ENCODE data around the gene VRK3. TPM values are rescaled to one million over a fixed set of nuclear protein-coding genes. Genes with fewer than 3 reads are reported as not detected.

Gene VRK3
- total RNA-seq, 2 donors from 2014 or later = 43.5 to 48.9 TPM

DNA sequence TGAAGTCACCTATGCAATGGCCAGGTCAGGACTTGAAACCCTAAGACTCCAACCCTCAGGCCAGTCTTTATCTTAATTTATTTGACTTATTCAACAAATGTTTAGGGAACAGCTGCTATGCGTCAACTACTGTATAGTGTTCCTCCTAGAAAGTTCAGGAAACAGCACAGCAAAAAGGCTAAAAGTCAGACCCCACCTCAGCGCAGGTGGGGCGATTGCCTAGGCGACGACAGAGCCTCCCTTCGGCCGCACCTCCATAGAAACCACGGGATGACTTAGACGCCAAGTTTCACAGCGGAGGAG, 502 bp downstream of the VRK3 start:
- TF ChIP-seq, protein P1, sequence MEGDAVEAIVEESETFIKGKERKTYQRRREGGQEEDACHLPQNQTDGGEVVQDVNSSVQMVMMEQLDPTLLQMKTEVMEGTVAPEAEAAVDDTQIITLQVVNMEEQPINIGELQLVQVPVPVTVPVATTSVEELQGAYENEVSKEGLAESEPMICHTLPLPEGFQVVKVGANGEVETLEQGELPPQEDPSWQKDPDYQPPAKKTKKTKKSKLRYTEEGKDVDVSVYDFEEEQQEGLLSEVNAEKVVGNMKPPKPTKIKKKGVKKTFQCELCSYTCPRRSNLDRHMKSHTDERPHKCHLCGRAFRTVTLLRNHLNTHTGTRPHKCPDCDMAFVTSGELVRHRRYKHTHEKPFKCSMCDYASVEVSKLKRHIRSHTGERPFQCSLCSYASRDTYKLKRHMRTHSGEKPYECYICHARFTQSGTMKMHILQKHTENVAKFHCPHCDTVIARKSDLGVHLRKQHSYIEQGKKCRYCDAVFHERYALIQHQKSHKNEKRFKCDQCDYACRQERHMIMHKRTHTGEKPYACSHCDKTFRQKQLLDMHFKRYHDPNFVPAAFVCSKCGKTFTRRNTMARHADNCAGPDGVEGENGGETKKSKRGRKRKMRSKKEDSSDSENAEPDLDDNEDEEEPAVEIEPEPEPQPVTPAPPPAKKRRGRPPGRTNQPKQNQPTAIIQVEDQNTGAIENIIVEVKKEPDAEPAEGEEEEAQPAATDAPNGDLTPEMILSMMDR (conservative IDR thresholded peaks at IDR 0.05) = no peak
- H3K27ac ChIP-seq (ENCODE audit: low read depth, low read length) = no peak overlapping the region
- H3K9me3 ChIP-seq (ENCODE audit: control insufficient read depth, low read length) = no peaks in the 10 kb centered on the region
- H3K36me3 ChIP-seq (ENCODE audit: control insufficient read depth, insufficient read depth, low read length) = peaks cover 11% of the 10 kb centered on the region
- Mint-ChIP-seq H3K4me1 (peaks cover 5% of the 10 kb centered on the region), H3K4me3 (peak overlapping the region; percentile 80), H3K36me3 (ENCODE audit: low read depth) (peaks cover 25% of the 10 kb centered on the region), H3K27me3 (ENCODE audit: insufficient read depth) (peaks cover 3% of the 10 kb centered on the region), H3K27ac (peak overlapping the region; percentile 92), H3K9me3 (peaks cover 10% of the 10 kb centered on the region)
- H3K27me3 ChIP-seq (ENCODE audit: control insufficient read depth, insufficient read depth, low read length, poor library complexity, severe bottlenecking) = no peaks in the 10 kb centered on the region
- peak overlapping the region; percentile 78 for H3K9ac ChIP-seq (ENCODE audit: extremely low read depth, low read length, poor library complexity, severe bottlenecking)
- H3K4me3 ChIP-seq (ENCODE audit: low read length) = peak overlapping the region; percentile 81
- peaks cover 4% of the 10 kb centered on the region for H3K4me1 ChIP-seq (ENCODE audit: control insufficient read depth, insufficient read depth, low read length)
- WGBS, 2 experiments (ENCODE audit: insufficient coverage in 1 of 2, insufficient read length in 1 of 2) = 3 to 14% methylated on average over 2 to 10 of the region's 10 CpGs
- DNase-seq = no peak

- Histone ChIP-seq H3K27me3 (ENCODE audit: control insufficient read depth, insufficient read depth, low read length, poor library complexity, severe bottlenecking) (no peaks in the 10 kb centered on the region), H3K4me1 (ENCODE audit: control insufficient read depth, insufficient read depth, low read length) (peaks cover 4% of the 10 kb centered on the region), H3K36me3 (ENCODE audit: control insufficient read depth, insufficient read depth, low read length) (peaks cover 16% of the 10 kb centered on the region), H3K27ac (ENCODE audit: low read depth, low read length) (no peak overlapping the region), H3K4me3 (ENCODE audit: low read length) (no peak overlapping the region), H3K9me3 (ENCODE audit: control insufficient read depth, low read length) (no peaks in the 10 kb centered on the region), H3K9ac (ENCODE audit: extremely low read depth, low read length, poor library complexity, severe bottlenecking) (no peak overlapping the region)
- WGBS, 2 experiments (ENCODE audit: insufficient coverage in 1 of 2, insufficient read length in 1 of 2) = 84 to 88% methylated on average over 6 to 7 of the region's 7 CpGs
- Mint-ChIP-seq H3K36me3 (ENCODE audit: low read depth) (peaks cover 30% of the 10 kb centered on the region), H3K27ac (no peak overlapping the region), H3K4me3 (no peak overlapping the region), H3K9me3 (peaks cover 10% of the 10 kb centered on the region), H3K27me3 (ENCODE audit: insufficient read depth) (peaks cover 3% of the 10 kb centered on the region), H3K4me1 (peaks cover 5% of the 10 kb centered on the region)
- no peak for DNase-seq
- TF ChIP-seq, protein P1 (conservative IDR thresholded peaks at IDR 0.05) = no peak
Measured at GRCh38 chr19:50022823-50023222, 2.3 kb downstream of the VRK3 start.

DNA sequence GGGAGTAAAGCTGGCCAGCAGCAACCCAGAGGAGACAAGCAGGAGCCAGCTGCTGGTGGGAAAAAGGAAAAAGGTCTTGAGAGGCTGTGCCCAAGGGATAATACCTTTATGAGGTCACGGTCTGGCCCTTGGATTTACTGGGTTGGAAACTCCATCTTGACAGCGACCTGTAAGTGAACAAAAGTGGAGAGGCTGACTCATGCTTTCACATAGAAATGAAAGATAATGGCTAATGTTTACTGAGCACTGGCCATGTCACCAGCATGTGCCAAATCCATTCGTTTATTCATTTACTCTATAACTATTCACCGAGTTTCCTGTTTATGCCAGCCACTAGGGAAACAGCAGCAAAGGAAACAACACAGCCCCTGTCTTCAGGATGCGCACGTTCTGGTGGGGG, 4.7 kb downstream of the VRK3 start:
- peaks cover 4% of the 10 kb centered on the region for H3K4me1 ChIP-seq (ENCODE audit: control insufficient read depth, insufficient read depth, low read length)
- no peak for DNase-seq
- peaks cover 8% of the 10 kb centered on the region for H3K9me3 ChIP-seq (ENCODE audit: control insufficient read depth, low read length)
- no peak overlapping the region for H3K27ac ChIP-seq (ENCODE audit: low read depth, low read length)
- no peaks in the 10 kb centered on the region for H3K4me1 Mint-ChIP-seq
- peaks cover 36% of the 10 kb centered on the region for H3K36me3 ChIP-seq (ENCODE audit: control insufficient read depth, insufficient read depth, low read length)
- no peak overlapping the region for H3K4me3 Mint-ChIP-seq
- H3K4me3 ChIP-seq (ENCODE audit: low read length) = no peak overlapping the region
- no peak overlapping the region for H3K9ac ChIP-seq (ENCODE audit: extremely low read depth, low read length, poor library complexity, severe bottlenecking)
- 94 to 97% methylated on average over 5 to 6 of the region's 6 CpGs for WGBS, 2 experiments (ENCODE audit: insufficient coverage in 1 of 2, insufficient read length in 1 of 2)
- H3K27ac Mint-ChIP-seq = no peak overlapping the region
- peaks cover 2% of the 10 kb centered on the region for H3K9me3 Mint-ChIP-seq
- no peaks in the 10 kb centered on the region for H3K27me3 Mint-ChIP-seq (ENCODE audit: insufficient read depth)
- TF ChIP-seq, protein P1 (conservative IDR thresholded peaks at IDR 0.05) = no peak
- H3K27me3 ChIP-seq (ENCODE audit: control insufficient read depth, insufficient read depth, low read length, poor library complexity, severe bottlenecking) = no peaks in the 10 kb centered on the region
- peaks cover 40% of the 10 kb centered on the region for H3K36me3 Mint-ChIP-seq (ENCODE audit: low read depth)
